CD4-positive, alpha-beta T cell treated with Interleukin-2 at 100 ng/mL for 4 hours (primary cell): Measurements from ENCODE around the gene BAZ1B.
"Not testable (repeated sequence)": the region's sequence is repeated elsewhere in the genome, so short reads cannot be mapped to it uniquely, and the experiment has no call there.

Experiments used
- DNase-seq: peaks from one replicate; pipeline ENCODE4 v3.0.0-alpha.2; 2020; ENCODE audit warnings: low spot score

BAZ1B gene

GRCh38 chr7:73522105-73522872 lies at the start of gene BAZ1B:
Gene BAZ1B, minus strand, starts transcription at chr7:73522293. Its CDS starts 360 bp downstream, at chr7:73521933.
- DNase-seq: peak; percentile 98

GRCh38 chr7:73570977-73571376 lies 48.9 kb upstream of the BAZ1B start:
- DNase-seq: no peak

- no peak for DNase-seq
Measured at GRCh38 chr7:73570521-73570920, 48.4 kb upstream of the BAZ1B start.

- DNase-seq: no peak
Measured at GRCh38 chr7:73569042-73569608, 47.0 kb upstream of the BAZ1B start.

- DNase-seq: no peak
Measured at GRCh38 chr7:73567846-73568685, 46.0 kb upstream of the BAZ1B start.

- DNase-seq: no peak
Measured at GRCh38 chr7:73567140-73567539, 45.0 kb upstream of the BAZ1B start.

GRCh38 chr7:73566431-73566830 lies 44.3 kb upstream of the BAZ1B start:
- DNase-seq: not testable (repeated sequence)

GRCh38 chr7:73565675-73566340 lies 43.7 kb upstream of the BAZ1B start:
- DNase-seq: no peak

GRCh38 chr7:73560109-73560835 lies 38.2 kb upstream of the BAZ1B start:
- no peak for DNase-seq

GRCh38 chr7:73557397-73558257 lies 35.5 kb upstream of the BAZ1B start, which contains the start of gene BCL7B:
Gene BCL7B, minus strand, starts transcription at chr7:73557690. Its CDS starts 112 bp downstream, at chr7:73557578.
- peak; percentile 77 for DNase-seq

GRCh38 chr7:73557108-73557396 lies 35.0 kb upstream of the BAZ1B start:
- DNase-seq: peak; percentile 90

- DNase-seq: no peak
Measured at GRCh38 chr7:73556208-73557107, 34.4 kb upstream of the BAZ1B start.

GRCh38 chr7:73555411-73555982 lies 33.4 kb upstream of the BAZ1B start:
- DNase-seq: no peak

- not testable (repeated sequence) for DNase-seq
Measured at GRCh38 chr7:73550093-73550492, 28.0 kb upstream of the BAZ1B start.

GRCh38 chr7:73549176-73549575 lies 27.1 kb upstream of the BAZ1B start:
- DNase-seq: no peak

- no peak for DNase-seq
Measured at GRCh38 chr7:73547841-73548240, 25.7 kb upstream of the BAZ1B start.

GRCh38 chr7:73544678-73545077 lies 22.6 kb upstream of the BAZ1B start:
- no peak for DNase-seq

GRCh38 chr7:73541722-73542121 lies 19.6 kb upstream of the BAZ1B start:
- no peak for DNase-seq

GRCh38 chr7:73539709-73540108 lies 17.6 kb upstream of the BAZ1B start:
- DNase-seq: no peak
